Endothelial cell of umbilical vein (primary cell): ENCODE measurements around the gene MROH2A. TPM values are rescaled to one million over a fixed set of nuclear protein-coding genes. Genes with fewer than 3 reads are reported as not detected.

Experiments
- BruUV-seq: library from RNA; stranded (reverse); fragments of 400-500 nt; replicated peaks from 2 replicates; lab custom pipeline; 2021; lab: Mats Ljungman, UMichigan
- CTCF ChIA-PET: fragments of 300-600, 350-600 bp; sonication (Branson Sonifier 250); formaldehyde crosslinking; loops from one replicate; lab custom pipeline; 2021; ENCODE audit warnings: antibody characterized with exemption, inconsistent platforms; lab: Charles Lee
- POLR2A ChIA-PET: fragments of 300-600, 350-600 bp; sonication (Branson Sonifier 250); formaldehyde crosslinking; loops from one replicate; lab custom pipeline; 2021; ENCODE audit warnings: antibody characterized with exemption, inconsistent platforms; lab: Charles Lee
- DNase-seq: peaks from one replicate; pipeline ENCODE4 v3.0.0-alpha.2; 2011; ENCODE audit warnings: low read depth, low spot score
- FAIRE-seq: peaks from 2 replicates; lab custom pipeline; 2011; peaks lifted over from hg19 to GRCh38; lab: Jason Lieb, UNC
- H2AFZ ChIP-seq: 2 replicates; pipeline ENCODE4 v1.6.0; 2012; ENCODE audit warnings: low read depth, low read length, control low read depth, inconsistent platforms
- H3K27ac ChIP-seq: 2 replicates; pipeline ENCODE4 v1.5.1; 2011; ENCODE audit warnings: low read depth, mild to moderate bottlenecking, control low read depth, low read length, moderate library complexity; ENCODE audit not compliant: insufficient read depth
- H3K27me3 ChIP-seq, 2 experiments: 2 replicates each; pipeline versions ENCODE4 v1.6.0 to v1.6.1; 2011; ENCODE audit warnings: low read length in 2 of 2, mixed read lengths in 1 of 2; ENCODE audit not compliant: control insufficient read depth in 2 of 2, insufficient read depth in 2 of 2
- H3K36me3 ChIP-seq, 2 experiments: 2 replicates in 1 of 2; 3 replicates in 1 of 2; pipeline ENCODE4 v1.5.1; 2011; ENCODE audit warnings: low read length in 2 of 2, mild to moderate bottlenecking in 1 of 2, moderate library complexity in 1 of 2; ENCODE audit not compliant: control insufficient read depth in 2 of 2, insufficient read depth in 2 of 2; ENCODE audit errors: extremely low read depth in 1 of 2
- H3K4me1 ChIP-seq: 3 replicates; pipeline ENCODE4 v1.5.1; 2011; ENCODE audit warnings: mild to moderate bottlenecking, low read length; ENCODE audit not compliant: control insufficient read depth, insufficient read depth; ENCODE audit errors: extremely low read depth
- H3K4me2 ChIP-seq: 2 replicates; pipeline ENCODE4 v1.6.1; 2011; ENCODE audit warnings: low read length, control low read depth, mixed read lengths; ENCODE audit not compliant: insufficient read depth
- H3K4me3 ChIP-seq, 3 experiments: fragments of 200-600 bp in 1 of 3; sonication (generic), shearing (Covaris generic) in 1 of 3; replicated peaks in 1 of 3; 2 replicates each; pipeline ENCODE4 v1.5.1; 2011 to 2016; ENCODE audit warnings: control low read depth in 3 of 3, low read length in 3 of 3, mild to moderate bottlenecking in 2 of 3, inconsistent platforms in 1 of 3, low read depth in 1 of 3, moderate library complexity in 1 of 3; ENCODE audit not compliant: insufficient read depth in 1 of 3
- H3K79me2 ChIP-seq: 2 replicates; pipeline ENCODE4 v1.6.0; 2012; ENCODE audit warnings: low read length, inconsistent platforms; ENCODE audit not compliant: control insufficient read depth, insufficient read depth
- H3K9ac ChIP-seq: replicated peaks from 2 replicates; pipeline ENCODE3; 2011; ENCODE audit warnings: low read length, control low read depth; ENCODE audit not compliant: insufficient read depth; ENCODE audit errors: extremely low read depth
- H3K9me1 ChIP-seq: replicated peaks from 3 replicates; pipeline ENCODE4 v1.6.0; 2011; ENCODE audit warnings: mild to moderate bottlenecking, low read length; ENCODE audit not compliant: control insufficient read depth, insufficient read depth; ENCODE audit errors: extremely low read depth
- H3K9me3 ChIP-seq: replicated peaks from 2 replicates; pipeline ENCODE4 v1.5.1; 2012; ENCODE audit warnings: low read length, inconsistent platforms; ENCODE audit not compliant: control insufficient read depth, insufficient read depth
- H4K20me1 ChIP-seq: replicated peaks from 2 replicates; pipeline ENCODE3; 2011; ENCODE audit warnings: mild to moderate bottlenecking, low read length; ENCODE audit not compliant: control insufficient read depth, insufficient read depth; ENCODE audit errors: extremely low read depth
- CTCF ChIP-seq, 2 donors: IDR thresholded peaks; 1 replicate in 1 of 2; 2 replicates in 1 of 2; pipeline ENCODE4 v1.5.1; 2011; ENCODE audit warnings: low read length in 2 of 2, mild to moderate bottlenecking in 2 of 2, moderate library complexity in 2 of 2, control low read depth in 1 of 2, inconsistent platforms in 1 of 2, low read depth in 1 of 2; ENCODE audit not compliant: insufficient read depth in 1 of 2; ENCODE audit errors: extremely low read depth in 1 of 2
- EZH2 ChIP-seq: IDR thresholded peaks from 2 replicates; pipeline ENCODE4 v1.6.1; 2012; ENCODE audit warnings: borderline replicate concordance, low read depth, mild to moderate bottlenecking, moderate library complexity, low read length, inconsistent platforms; ENCODE audit not compliant: severe bottlenecking
- FOS ChIP-seq: IDR thresholded peaks from 2 replicates; pipeline ENCODE4 v1.6.1; 2011; ENCODE audit warnings: mild to moderate bottlenecking, low read length, moderate library complexity, borderline replicate concordance; ENCODE audit not compliant: insufficient read depth
- GATA2 ChIP-seq: IDR thresholded peaks from 2 replicates; pipeline ENCODE4 v1.7.0; 2011; ENCODE audit warnings: low read depth, mild to moderate bottlenecking, moderate library complexity, mixed read lengths, low read length; ENCODE audit not compliant: insufficient read length, insufficient read depth
- JUN ChIP-seq: IDR thresholded peaks from 2 replicates; pipeline ENCODE4 v1.6.1; 2011; ENCODE audit warnings: borderline replicate concordance, low read depth; ENCODE audit not compliant: insufficient read length, insufficient read depth
- MYC ChIP-seq: IDR thresholded peaks from one replicate; pipeline ENCODE4 v1.6.1; 2011; ENCODE audit warnings: mild to moderate bottlenecking, low read depth, low read length
- POLR2A ChIP-seq: IDR thresholded peaks from 2 replicates; pipeline ENCODE4 v1.6.1; 2012; ENCODE audit warnings: low read depth, mild to moderate bottlenecking, control low read depth, low read length
- POLR2AphosphoS5 ChIP-seq: IDR thresholded peaks from 2 replicates; pipeline ENCODE4 v1.6.1; 2012; ENCODE audit warnings: low read depth, mild to moderate bottlenecking, control low read depth, low read length, moderate library complexity; ENCODE audit not compliant: insufficient read depth
- dilution Hi-C: fragments of 300-500 bp; cut with MboI; formaldehyde crosslinking; loops from one replicate; pipeline ENCODE4 v1.15.0; 2019; ENCODE audit warnings: low sequenced_read_pairs; ENCODE audit not compliant: extremely low pct_ligation_motif_present
- intact Hi-C: fragments of 100-400 bp; cut with micrococcal nuclease; formaldehyde crosslinking; loops from one replicate; pipeline ENCODE4 v1.10.0; 2022
- polyA plus RNA-seq, 4 experiments: library from polyadenylated mRNA; depleted of rRNA in 3 of 4; stranded (reverse) in 3 of 4; unstranded in 1 of 4; fragments of >200 nt; gene quantifications; 2 replicates each; pipeline versions ENCODE4 v1.2.1 to v1.2.3, GENCODE V29; 2011 to 2012; ENCODE audit warnings: missing spikeins in 1 of 4
- total RNA-seq: library from RNA; stranded (reverse); gene quantifications from 2 replicates; pipeline ENCODE4 v1.2.3, GENCODE V29; 2021

MROH2A gene
- total and polyA plus RNA-seq, 2 donors (not counting 3 experiments of a cell fraction or from before 2014, with no cell fraction given): not detected

- peaks cover 8 to 55% of the 10 kb centered on the region in 2 experiments for H3K36me3 ChIP-seq
- H3K4me1 ChIP-seq: no peaks in the 10 kb centered on the region
- no TSS peak for BruUV-seq
- POLR2A ChIA-PET: no interaction called here
- dilution Hi-C loops (no loop called here), intact Hi-C loops (no loop called here)
- H3K9me1 ChIP-seq: no peaks in the 10 kb centered on the region
- no peak overlapping the region for H2AFZ ChIP-seq
- no peak overlapping the region for H3K27ac ChIP-seq
- no peaks in the 10 kb centered on the region for H3K9me3 ChIP-seq
- peaks cover 89% of the 10 kb centered on the region for H3K79me2 ChIP-seq
- H4K20me1 ChIP-seq: no peaks in the 10 kb centered on the region
- FAIRE-seq: no peak
- H3K27me3 ChIP-seq: no peaks in the 10 kb centered on the region
- CTCF ChIA-PET: no interaction called here
- no peak overlapping the region for H3K9ac ChIP-seq
- TF ChIP-seq POLR2A (no peak), MYC (no peak), GATA2 (no peak), CTCF (IDR thresholded peaks at IDR 0.05; ENCODE audit: extremely low read depth in 1 of 2, insufficient read depth in 1 of 2, low read depth in 1 of 2, low read length in 2 of 2) (no peak), POLR2AphosphoS5 (no peak), EZH2 (no peak), FOS (no peak), JUN (no peak)
- no peak overlapping the region for H3K4me2 ChIP-seq
- no peak for DNase-seq
- H3K4me3 ChIP-seq: no peak overlapping the region
Measured at GRCh38 chr2:233840520-233840919, 62.4 kb downstream of the MROH2A start.
